Activated CD8-positive, alpha-beta memory T cell treated with anti-CD3 and anti-CD28 coated beads for 1 hour (primary cell): ENCODE measurements around the gene ELOVL7.
"Not testable (repeated sequence)": the region's sequence is repeated elsewhere in the genome, so short reads cannot be mapped to it uniquely, and the experiment has no call there.

Experiments used
- DNase-seq, 2 donors: peaks; one replicate each; pipeline ENCODE4 v3.0.0-alpha.2; 2020; ENCODE audit warnings: low read depth in 1 of 2; ENCODE audit errors: extremely low read depth in 1 of 2

ELOVL7 gene

DNA sequence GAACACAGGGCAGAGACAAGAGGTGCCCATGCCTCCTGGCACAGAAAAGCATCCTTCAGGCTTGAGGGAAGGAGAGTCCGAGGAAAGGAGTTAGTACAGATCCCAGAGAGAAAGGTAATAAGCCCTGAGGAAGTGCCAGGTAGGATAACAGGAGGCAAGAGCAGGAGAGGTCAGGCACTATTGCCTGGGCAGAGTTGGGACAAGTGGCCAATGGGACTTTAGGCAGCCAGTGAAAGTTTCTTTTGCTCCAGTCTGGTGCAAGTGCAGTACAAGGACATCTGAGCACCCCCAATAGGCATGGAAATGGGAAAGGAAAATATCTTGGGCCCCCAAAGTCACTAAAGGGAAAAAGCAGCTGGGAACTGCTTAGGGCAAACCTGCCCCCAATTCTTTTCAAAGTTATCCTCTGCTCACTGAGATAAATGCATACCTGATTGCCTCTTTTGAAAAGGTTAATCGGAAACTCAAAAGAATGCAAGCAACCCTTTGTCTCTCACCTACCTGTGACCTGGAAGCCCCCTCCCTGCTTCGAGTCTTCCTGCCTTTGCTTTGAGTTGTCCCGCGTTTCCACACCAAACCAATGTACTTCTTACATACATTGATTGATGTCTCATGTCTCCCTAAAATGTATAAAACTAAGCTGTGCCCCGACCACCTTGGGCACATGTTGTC is 46.5 kb downstream of the ELOVL7 start:
- DNase-seq = no peak

- not testable (repeated sequence) for DNase-seq
Observed at GRCh38 chr5:60795424-60795950, 48.6 kb downstream of the ELOVL7 start.

GRCh38 chr5:60794691-60795090 is 49.4 kb downstream of the ELOVL7 start:
- no peak for DNase-seq

- DNase-seq = no peak
Observed at GRCh38 chr5:60792438-60792837, 51.6 kb downstream of the ELOVL7 start.

DNA sequence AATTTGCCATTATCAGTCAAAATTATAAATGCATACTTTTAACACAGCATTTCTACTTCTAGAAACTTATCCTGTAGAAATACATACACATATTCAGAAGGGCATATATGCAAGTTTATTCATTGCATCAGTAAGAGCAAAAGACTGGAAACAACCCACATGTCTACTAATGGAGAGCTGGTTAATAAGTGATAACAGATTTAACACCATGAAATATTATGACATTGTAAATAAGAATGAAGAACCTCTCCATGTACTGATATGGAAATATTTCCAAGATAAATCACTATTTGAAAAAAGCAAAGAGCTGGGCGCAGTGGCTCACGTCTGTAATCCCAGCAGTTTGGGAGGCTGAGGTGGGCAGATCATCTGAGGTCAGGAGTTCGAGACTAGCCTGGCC is 54.5 kb downstream of the ELOVL7 start:
- DNase-seq = no peak

- no peak for DNase-seq
Observed at GRCh38 chr5:60788863-60789513, 55.1 kb downstream of the ELOVL7 start.

- no peak for DNase-seq
Observed at GRCh38 chr5:60779466-60779865, 64.6 kb downstream of the ELOVL7 start.

GRCh38 chr5:60776343-60776742 is 67.7 kb downstream of the ELOVL7 start:
- no peak for DNase-seq

GRCh38 chr5:60765019-60765709 is 78.9 kb downstream of the ELOVL7 start:
- no peak for DNase-seq

GRCh38 chr5:60763061-60763460 is 81.0 kb downstream of the ELOVL7 start:
- no peak for DNase-seq

DNA sequence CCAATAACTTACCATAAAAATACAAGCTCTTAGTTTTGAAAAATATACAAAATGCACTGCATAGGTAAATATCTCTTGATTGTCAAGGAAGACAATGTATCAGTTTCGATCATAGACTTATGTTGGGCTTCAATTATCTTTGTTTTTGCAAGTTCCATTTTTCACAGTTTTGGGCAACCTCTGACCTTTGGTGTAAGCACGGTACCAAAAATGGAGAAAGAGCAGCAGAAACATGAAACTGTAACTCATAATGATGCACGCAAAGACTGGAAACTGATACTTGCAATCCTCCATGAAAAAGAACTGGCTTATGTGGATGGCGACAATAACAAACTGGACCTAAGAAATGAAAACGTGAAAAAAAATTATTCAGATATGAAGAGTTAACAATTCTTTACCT is 89.6 kb downstream of the ELOVL7 start:
- no peak for DNase-seq

- no peak for DNase-seq
Observed at GRCh38 chr5:60744682-60745081, 99.4 kb downstream of the ELOVL7 start.

DNA sequence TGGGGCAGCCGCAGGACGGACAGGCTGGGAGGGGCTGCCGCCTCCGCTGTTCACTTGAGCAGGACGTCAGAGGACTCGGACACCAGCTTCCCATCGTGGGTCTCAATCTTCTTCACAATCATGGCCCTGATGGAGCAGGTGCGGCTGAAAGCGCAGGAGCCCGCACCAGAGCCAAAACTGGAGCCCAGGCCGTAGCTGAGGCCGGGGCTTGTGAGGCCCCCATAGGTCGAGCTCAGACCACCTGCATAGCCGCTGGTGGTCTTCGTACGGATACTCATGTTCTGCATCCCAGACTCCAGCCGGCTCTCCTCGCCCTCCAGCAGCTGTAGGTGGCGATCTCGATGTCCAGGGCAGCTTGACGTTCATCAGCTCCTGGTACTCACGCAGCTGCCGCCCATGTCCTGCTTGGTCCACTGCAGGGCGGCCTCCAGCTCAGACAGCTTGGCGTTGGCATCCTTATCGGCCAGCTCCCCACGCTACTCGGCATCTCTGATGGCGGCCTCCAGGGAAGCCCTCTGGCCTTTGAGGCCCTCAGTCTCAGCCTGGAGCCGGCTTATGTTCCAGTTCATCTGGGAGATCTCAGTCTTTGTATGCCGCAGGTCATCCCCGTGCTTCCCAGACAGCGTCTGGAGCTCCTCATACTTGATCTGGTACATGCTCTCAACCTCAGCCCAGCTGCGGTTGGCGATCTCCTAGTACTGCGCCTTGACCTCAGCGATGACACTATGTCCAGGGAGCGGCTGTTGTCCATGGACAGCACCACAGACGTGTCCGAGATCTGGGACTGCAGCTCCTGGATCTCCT is 100.4 kb downstream of the ELOVL7 start:
- DNase-seq = no peak

GRCh38 chr5:60740322-60740721 is 103.7 kb downstream of the ELOVL7 start:
- no peak for DNase-seq

GRCh38 chr5:60738933-60739332 is 105.1 kb downstream of the ELOVL7 start:
- DNase-seq = no peak

DNA sequence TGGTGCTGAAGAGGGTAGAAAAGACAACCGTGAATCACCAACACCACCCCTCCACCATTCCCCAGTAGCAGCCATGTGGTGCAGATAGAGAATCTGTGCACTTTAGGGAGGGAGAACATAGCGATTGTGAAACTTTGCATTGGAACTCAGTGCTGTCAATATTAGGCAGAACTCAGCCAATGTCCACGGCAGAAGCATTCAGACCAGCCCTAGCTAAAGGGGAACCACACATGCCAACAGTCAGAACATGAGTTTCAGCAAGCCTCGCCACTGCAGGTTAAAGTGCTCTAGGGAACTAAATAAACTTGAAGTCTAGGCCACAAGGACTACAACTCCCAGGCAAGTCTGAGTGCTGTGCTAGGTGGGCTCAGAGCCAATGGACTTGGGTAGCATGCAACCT is 105.6 kb downstream of the ELOVL7 start:
- DNase-seq = no peak

GRCh38 chr5:60730858-60731257 is 113.2 kb downstream of the ELOVL7 start:
- not testable (repeated sequence) for DNase-seq

GRCh38 chr5:60727033-60727679 is 116.9 kb downstream of the ELOVL7 start:
- DNase-seq = no peak

DNA sequence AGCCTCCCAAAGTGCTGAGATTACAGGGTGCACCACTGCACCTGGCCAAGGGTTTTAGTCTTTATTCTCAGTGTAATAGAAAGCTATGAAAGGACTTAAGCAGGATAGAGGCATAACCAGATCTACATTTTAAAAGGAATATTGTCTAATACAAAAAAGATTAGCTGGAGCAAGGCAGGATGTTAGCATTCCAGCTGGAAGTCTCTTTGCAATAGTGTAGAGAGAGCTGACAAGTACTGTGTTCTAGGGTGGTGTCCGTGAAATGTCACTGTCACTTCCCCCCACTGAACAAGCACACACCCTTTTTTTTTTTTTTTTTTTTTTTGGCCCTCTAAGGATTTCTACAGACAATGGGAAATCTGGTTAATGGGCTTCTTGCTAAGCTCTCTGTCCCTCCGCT is 119.9 kb downstream of the ELOVL7 start:
- DNase-seq = no peak

GRCh38 chr5:60722416-60722815 is 121.7 kb downstream of the ELOVL7 start:
- DNase-seq = no peak

GRCh38 chr5:60719329-60719728 is 124.7 kb downstream of the ELOVL7 start:
- no peak for DNase-seq
